K562 (cell line): ENCODE data around the gene NOM1. TPM values are rescaled to one million over a fixed set of nuclear protein-coding genes. Genes with fewer than 3 reads are reported as not detected.

Experiments used
- CSDE1 ChIP-seq, 2 experiments: fragments of 450-650 bp; IDR thresholded peaks; 2 replicates each; pipeline ENCODE4 v1.6.1; 2016; ENCODE audit warnings: mild to moderate bottlenecking in 1 of 2
- ELF4 ChIP-seq: fragments of 450-650 bp; formaldehyde crosslinking; IDR thresholded peaks from 2 replicates; pipeline ENCODE4 v1.4.0; 2022; ENCODE audit warnings: missing genetic modification characterization
- KAT2B ChIP-seq: IDR thresholded peaks from one replicate; pipeline ENCODE4 v1.6.1; 2012; ENCODE audit warnings: low read depth, mild to moderate bottlenecking, control low read depth, inconsistent platforms, low read length, moderate library complexity
- MECOM ChIP-seq: fragments of 250-450 bp; sonication (Bioruptor Pico); IDR thresholded peaks from 2 replicates; pipeline ENCODE4 v1.8.0; 2022; ENCODE audit warnings: inconsistent platforms
- PREB ChIP-seq: sonication (generic); formaldehyde crosslinking; IDR thresholded peaks from 2 replicates; pipeline ENCODE4 v1.8.1; 2023; ENCODE audit warnings: mild to moderate bottlenecking, missing genetic modification reagents
- SMARCB1 ChIP-seq: IDR thresholded peaks from 2 replicates; pipeline ENCODE4 v1.6.1; 2011; ENCODE audit warnings: improper control_type of control experiment, low read depth; ENCODE audit not compliant: insufficient read length
- SMARCE1 ChIP-seq: fragments of 450-650 bp; IDR thresholded peaks from 2 replicates; pipeline ENCODE4 v1.7.1; 2016; ENCODE audit warnings: mild to moderate bottlenecking
- TCF3 ChIP-seq: sonication (generic); formaldehyde crosslinking; IDR thresholded peaks from 2 replicates; pipeline ENCODE4 v1.4.0; 2020; ENCODE audit warnings: mild to moderate bottlenecking, missing genetic modification reagents
- ZNF124 ChIP-seq: sonication (generic); formaldehyde crosslinking; IDR thresholded peaks from 2 replicates; pipeline ENCODE4 v1.8.1; 2022; ENCODE audit warnings: missing genetic modification reagents
- ZNF518B ChIP-seq: fragments of 250-450 bp; sonication (Bioruptor Pico); IDR thresholded peaks from 2 replicates; pipeline ENCODE4 v1.5.0; 2021; ENCODE audit warnings: mild to moderate bottlenecking, moderate library complexity
- ZNF668 ChIP-seq: fragments of 250-450 bp; sonication (Bioruptor Pico); IDR thresholded peaks from 2 replicates; pipeline ENCODE4 v1.8.0; 2022; ENCODE audit warnings: mild to moderate bottlenecking, inconsistent platforms
- polyA plus RNA-seq, 8 experiments: library from polyadenylated mRNA; depleted of rRNA in 4 of 8; stranded (reverse) in 5 of 8; unstranded in 3 of 8; fragments of >200 nt; fragmentation: Nextera tagmentation in 2 of 8; fragmentation: Illumina TruSeq in 1 of 8; extraction: Ambion mirVana in 2 of 8; extraction: Trizol in 1 of 8; gene quantifications; 2 replicates each; pipeline versions ENCODE4 v1.2.1 to v1.2.3, GENCODE V29; 2011 to 2014; ENCODE audit warnings: inconsistent platforms in 1 of 8, missing spikeins in 1 of 8
- total RNA-seq, 7 experiments: library from RNA; depleted of rRNA in 6 of 7; stranded (reverse); fragments of >200 nt in 6 of 7; fragmentation: Illumina TruSeq in 2 of 7; extraction: Trizol in 2 of 7; gene quantifications; 2 replicates each; pipeline versions ENCODE4 v1.2.1 to v1.2.3, GENCODE V29; 2011 to 2021; ENCODE audit warnings: low replicate concordance in 1 of 7
- TF ChIP-seq, protein P1 (sequence below), 2 experiments: fragments of 450-650 bp in 1 of 2; sonication (generic) in 1 of 2; formaldehyde crosslinking in 1 of 2; IDR thresholded peaks; 2 replicates each; pipeline versions ENCODE4 v1.7.1 to v1.9.0; 2016 to 2022; ENCODE audit warnings: inconsistent platforms in 1 of 2, mild to moderate bottlenecking in 1 of 2, missing genetic modification reagents in 1 of 2
- TF ChIP-seq, protein P2 (sequence below): fragments of 450-650 bp; formaldehyde crosslinking; IDR thresholded peaks from 2 replicates; pipeline ENCODE4 v1.4.0; 2022; ENCODE audit warnings: mild to moderate bottlenecking, moderate library complexity

The NOM1 gene
- total and polyA plus RNA-seq, 9 of the 15 experiments (the other 6 are each of a cell fraction or from before 2014, with no cell fraction given): 6.8 to 47.3 (median 37.4) TPM

GRCh38 chr7:156999958-157000726 is 50.6 kb downstream of the NOM1 start (continued):
- TF ChIP-seq ZNF518B (no peak), ZNF124 (CRISPR knock-in tag) (no peak), MECOM (CRISPR knock-in tag) (no peak), TCF3 (CRISPR knock-in tag) (0 out of 2 replicates have a peak, but pooled peaks have one; percentile 5), ZNF668 (no peak), SMARCB1 (no peak), SMARCE1 (no peak), KAT2B (no peak), CSDE1 (IDR thresholded peaks at IDR 0.05) (no peak), PREB (CRISPR knock-in tag) (no peak), ELF4 (CRISPR knock-in tag) (no peak)
- TF ChIP-seq, protein P1, sequence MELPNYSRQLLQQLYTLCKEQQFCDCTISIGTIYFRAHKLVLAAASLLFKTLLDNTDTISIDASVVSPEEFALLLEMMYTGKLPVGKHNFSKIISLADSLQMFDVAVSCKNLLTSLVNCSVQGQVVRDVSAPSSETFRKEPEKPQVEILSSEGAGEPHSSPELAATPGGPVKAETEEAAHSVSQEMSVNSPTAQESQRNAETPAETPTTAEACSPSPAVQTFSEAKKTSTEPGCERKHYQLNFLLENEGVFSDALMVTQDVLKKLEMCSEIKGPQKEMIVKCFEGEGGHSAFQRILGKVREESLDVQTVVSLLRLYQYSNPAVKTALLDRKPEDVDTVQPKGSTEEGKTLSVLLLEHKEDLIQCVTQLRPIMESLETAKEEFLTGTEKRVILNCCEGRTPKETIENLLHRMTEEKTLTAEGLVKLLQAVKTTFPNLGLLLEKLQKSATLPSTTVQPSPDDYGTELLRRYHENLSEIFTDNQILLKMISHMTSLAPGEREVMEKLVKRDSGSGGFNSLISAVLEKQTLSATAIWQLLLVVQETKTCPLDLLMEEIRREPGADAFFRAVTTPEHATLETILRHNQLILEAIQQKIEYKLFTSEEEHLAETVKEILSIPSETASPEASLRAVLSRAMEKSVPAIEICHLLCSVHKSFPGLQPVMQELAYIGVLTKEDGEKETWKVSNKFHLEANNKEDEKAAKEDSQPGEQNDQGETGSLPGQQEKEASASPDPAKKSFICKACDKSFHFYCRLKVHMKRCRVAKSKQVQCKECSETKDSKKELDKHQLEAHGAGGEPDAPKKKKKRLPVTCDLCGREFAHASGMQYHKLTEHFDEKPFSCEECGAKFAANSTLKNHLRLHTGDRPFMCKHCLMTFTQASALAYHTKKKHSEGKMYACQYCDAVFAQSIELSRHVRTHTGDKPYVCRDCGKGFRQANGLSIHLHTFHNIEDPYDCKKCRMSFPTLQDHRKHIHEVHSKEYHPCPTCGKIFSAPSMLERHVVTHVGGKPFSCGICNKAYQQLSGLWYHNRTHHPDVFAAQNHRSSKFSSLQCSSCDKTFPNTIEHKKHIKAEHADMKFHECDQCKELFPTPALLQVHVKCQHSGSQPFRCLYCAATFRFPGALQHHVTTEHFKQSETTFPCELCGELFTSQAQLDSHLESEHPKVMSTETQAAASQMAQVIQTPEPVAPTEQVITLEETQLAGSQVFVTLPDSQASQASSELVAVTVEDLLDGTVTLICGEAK (IDR thresholded peaks at IDR 0.05): no peak
- TF ChIP-seq, protein P1 (CRISPR knock-in tag; IDR thresholded peaks at IDR 0.05): no peak
- TF ChIP-seq, protein P2, sequence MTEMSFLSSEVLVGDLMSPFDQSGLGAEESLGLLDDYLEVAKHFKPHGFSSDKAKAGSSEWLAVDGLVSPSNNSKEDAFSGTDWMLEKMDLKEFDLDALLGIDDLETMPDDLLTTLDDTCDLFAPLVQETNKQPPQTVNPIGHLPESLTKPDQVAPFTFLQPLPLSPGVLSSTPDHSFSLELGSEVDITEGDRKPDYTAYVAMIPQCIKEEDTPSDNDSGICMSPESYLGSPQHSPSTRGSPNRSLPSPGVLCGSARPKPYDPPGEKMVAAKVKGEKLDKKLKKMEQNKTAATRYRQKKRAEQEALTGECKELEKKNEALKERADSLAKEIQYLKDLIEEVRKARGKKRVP (CRISPR knock-in tag): no peak
